GM12875 (cell line): ENCODE measurements around the gene CHMP4B.

ENCODE experiments used
- H3K4me3 ChIP-seq: one replicate; pipeline ENCODE4 v1.5.1; 2011; ENCODE audit warnings: low read depth, low read length, control low read depth
- CTCF ChIP-seq: IDR thresholded peaks from 2 replicates; pipeline ENCODE4 v1.5.1; 2011; ENCODE audit warnings: low read depth, mild to moderate bottlenecking, control low read depth, inconsistent platforms, low read length, moderate library complexity, borderline replicate concordance; ENCODE audit not compliant: insufficient read depth

CHMP4B gene

GRCh38 chr20:33832103-33832804 is 21.1 kb downstream of the CHMP4B start:
- no peak for TF ChIP-seq CTCF
- no peak overlapping the region for H3K4me3 ChIP-seq

- TF ChIP-seq CTCF: no peak
- H3K4me3 ChIP-seq: no peak overlapping the region
These were observed 22.2 kb downstream of the CHMP4B start for GRCh38 chr20:33833333-33833732.

GRCh38 chr20:33835615-33836172 is 24.5 kb downstream of the CHMP4B start:
- TF ChIP-seq CTCF: no peak

GRCh38 chr20:33836277-33836676 is 25.1 kb downstream of the CHMP4B start:
- no peak for TF ChIP-seq CTCF
- H3K4me3 ChIP-seq: no peak overlapping the region

More at GRCh38 chr20:33835615-33836172, 24.5 kb downstream of the CHMP4B start:
- no peak overlapping the region for H3K4me3 ChIP-seq

GRCh38 chr20:33837096-33837830 is 26.1 kb downstream of the CHMP4B start:
- no peak for TF ChIP-seq CTCF
- no peak overlapping the region for H3K4me3 ChIP-seq

- no peak overlapping the region for H3K4me3 ChIP-seq
These were observed 27.1 kb downstream of the CHMP4B start for GRCh38 chr20:33838035-33838864.

More at GRCh38 chr20:33838035-33838864, 27.1 kb downstream of the CHMP4B start:
- no peak for TF ChIP-seq CTCF
